A549 (cell line): ENCODE data around the gene TAF4. TPM values are rescaled to one million over a fixed set of nuclear protein-coding genes. Genes with fewer than 3 reads are reported as not detected.

Experiments used
- ATAC-seq, 2 experiments: fragments of 200-7000 bp in 1 of 2; fragments of >200 bp in 1 of 2; cut with Nextera tagmentation in 1 of 2; cut with Tn5 transposase in 1 of 2; 3 replicates each; pipeline versions ENCODE4 v1.8.0 to v1.9.1; 2018 to 2020; ENCODE audit warnings: mild to moderate bottlenecking in 1 of 2, moderate library complexity in 1 of 2
- CTCF ChIA-PET: fragments of 300-600 bp; sonication (Branson Sonifier 250); formaldehyde crosslinking; extraction: SDS; loops from one replicate; lab custom pipeline; 2021; ENCODE audit warnings: antibody characterized with exemption, inconsistent platforms; lab: Yijun Ruan, JAX
- POLR2A ChIA-PET: fragments of 350-600 bp; formaldehyde crosslinking; extraction: SDS; loops from one replicate; lab custom pipeline; 2021; ENCODE audit warnings: antibody characterized with exemption, inconsistent platforms; lab: Yijun Ruan, JAX
- DNase-seq, 2 experiments: peaks; one replicate each; pipeline versions ENCODE4 v3.0.0 to v3.0.0-alpha.2; 2011 to 2016; ENCODE audit warnings: low read depth in 1 of 2, low spot score in 1 of 2
- FAIRE-seq: peaks from 2 replicates; lab custom pipeline; 2011; peaks lifted over from hg19 to GRCh38; lab: Jason Lieb, UNC
- H3K27ac ChIP-seq, 2 experiments: fragments of >200 bp; sonication (Bioruptor Twin); formaldehyde crosslinking; 3 replicates each; pipeline ENCODE4 v1.5.1; 2016 to 2017
- H3K4me1 ChIP-seq: fragments of >200 bp; sonication (Bioruptor Twin); formaldehyde crosslinking; 3 replicates; pipeline ENCODE4 v1.6.1; 2016
- H3K4me2 ChIP-seq: fragments of >200 bp; sonication (Bioruptor Twin); formaldehyde crosslinking; 3 replicates; pipeline ENCODE4 v1.6.1; 2016
- H3K4me3 ChIP-seq: fragments of >200 bp; sonication (Bioruptor Twin); formaldehyde crosslinking; 3 replicates; pipeline ENCODE4 v1.5.1; 2016
- H3K9me3 ChIP-seq: fragments of >200 bp; sonication (Bioruptor Twin); formaldehyde crosslinking; 3 replicates; pipeline ENCODE4 v1.6.1; 2016
- CBX2 ChIP-seq: fragments of 200-600 bp; sonication (generic); IDR thresholded peaks from 2 replicates; pipeline ENCODE4 v1.6.1; 2016; ENCODE audit warnings: low read depth, mild to moderate bottlenecking, borderline replicate concordance
- CEBPB ChIP-seq, 2 experiments: fragments of >200 bp in 1 of 2; sonication (Bioruptor Twin) in 1 of 2; formaldehyde crosslinking in 1 of 2; IDR thresholded peaks; 2 replicates each; pipeline ENCODE4 v1.6.1; 2012 to 2016
- FOSB ChIP-seq: fragments of 250-450 bp; sonication (Bioruptor Pico); IDR thresholded peaks from 2 replicates; pipeline ENCODE4 v1.5.0; 2020; ENCODE audit warnings: mild to moderate bottlenecking, moderate library complexity
- HDAC2 ChIP-seq: fragments of 200-600 bp; sonication (generic); IDR thresholded peaks from 2 replicates; pipeline ENCODE4 v1.6.1; 2016
- HEYL ChIP-seq: fragments of 250-450 bp; sonication (Bioruptor Pico); IDR thresholded peaks from 2 replicates; pipeline ENCODE4 v1.8.0; 2021; ENCODE audit warnings: mild to moderate bottlenecking, moderate library complexity
- JUNB ChIP-seq: fragments of >200 bp; sonication (Bioruptor Twin); formaldehyde crosslinking; IDR thresholded peaks from 2 replicates; pipeline ENCODE4 v1.6.1; 2016
- KDM5A ChIP-seq: fragments of 200-600 bp; sonication (generic); IDR thresholded peaks from 2 replicates; pipeline ENCODE4 v1.6.1; 2016; ENCODE audit warnings: antibody characterized with exemption, mild to moderate bottlenecking
- NFE2L2 ChIP-seq: fragments of 150-350 bp; conservative IDR thresholded peaks from 2 replicates; pipeline ENCODE4 v1.6.1; 2014; ENCODE audit warnings: low read length
- RAD21 ChIP-seq, 2 experiments: fragments of >200 bp in 1 of 2; sonication (Bioruptor Twin) in 1 of 2; formaldehyde crosslinking in 1 of 2; IDR thresholded peaks in 1 of 2; conservative IDR thresholded peaks in 1 of 2; 2 replicates in 1 of 2; 3 replicates in 1 of 2; pipeline ENCODE4 v1.6.1; 2012 to 2018; ENCODE audit warnings: inconsistent platforms in 1 of 2
- RCOR1 ChIP-seq: fragments of 150-350 bp; IDR thresholded peaks from 2 replicates; pipeline ENCODE4 v1.6.1; 2014; ENCODE audit warnings: antibody characterized with exemption, low read length, low read depth
- RNF2 ChIP-seq: fragments of 200-600 bp; sonication (generic); IDR thresholded peaks from 2 replicates; pipeline ENCODE4 v1.6.1; 2016; ENCODE audit warnings: low read depth, mild to moderate bottlenecking, antibody characterized with exemption, moderate library complexity, borderline replicate concordance
- SMC3 ChIP-seq: fragments of >200 bp; sonication (Bioruptor Twin); formaldehyde crosslinking; IDR thresholded peaks from 3 replicates; pipeline ENCODE4 v1.6.1; 2018; ENCODE audit warnings: inconsistent platforms
- TFCP2L1 ChIP-seq: fragments of 250-450 bp; sonication (Bioruptor Pico); IDR thresholded peaks from 2 replicates; pipeline ENCODE4 v1.5.0; 2021; ENCODE audit warnings: mild to moderate bottlenecking
- TP53 ChIP-seq: fragments of 250-450 bp; sonication (Bioruptor Pico); IDR thresholded peaks from 2 replicates; pipeline ENCODE4 v1.5.0; 2021; ENCODE audit warnings: mild to moderate bottlenecking, moderate library complexity
- ZC3H11A ChIP-seq: fragments of 450-650 bp; IDR thresholded peaks from 2 replicates; pipeline ENCODE4 v1.6.1; 2014; ENCODE audit warnings: antibody characterized with exemption, mild to moderate bottlenecking
- WGBS: methylation state at CpG from one replicate; pipeline ENCODE4 v1.1.6; 2017; ENCODE audit errors: missing lambda C conversion rate; 5-methylcytosine and 5-hydroxymethylcytosine counted together
- polyA plus RNA-seq, 4 experiments: library from polyadenylated mRNA; depleted of rRNA in 3 of 4; stranded (reverse); fragments of >200 nt; fragmentation: RNase III in 1 of 4; extraction: RNeasy Plus Mini Kit Qiagen cat#74134 plus additional on column Dnase treatment in 1 of 4; gene quantifications; 2 replicates in 3 of 4; 3 replicates in 1 of 4; pipeline ENCODE4 v1.2.3, GENCODE V29; 2011 to 2017
- TF ChIP-seq, protein P1 (sequence below): fragments of 250-450 bp; sonication (Bioruptor Pico); IDR thresholded peaks from 2 replicates; pipeline ENCODE4 v1.5.0; 2020; ENCODE audit warnings: low read depth, mild to moderate bottlenecking, moderate library complexity
- TF ChIP-seq, protein P2 (sequence below): fragments of 450-650 bp; IDR thresholded peaks from 2 replicates; pipeline ENCODE4 v1.6.1; 2014; ENCODE audit warnings: antibody characterized with exemption
- TF ChIP-seq, protein P3 (sequence below): fragments of >200 bp; sonication (Bioruptor Twin); formaldehyde crosslinking; IDR thresholded peaks from 3 replicates; pipeline ENCODE4 v1.5.1; 2016
- TF ChIP-seq, protein P4 (sequence below): fragments of 150-350 bp; IDR thresholded peaks from 2 replicates; pipeline ENCODE4 v1.6.1; 2014; ENCODE audit warnings: low read depth, mild to moderate bottlenecking, low read length
- TF ChIP-seq, protein P5 (sequence below): fragments of >200 bp; sonication (Bioruptor Twin); formaldehyde crosslinking; IDR thresholded peaks from 2 replicates; pipeline ENCODE4 v1.6.1; 2016

The TAF4 gene
- polyA plus RNA-seq, 2 of the 4 experiments (the other 2 are of a cell fraction), result 6.1 to 11.0 TPM

DNA sequence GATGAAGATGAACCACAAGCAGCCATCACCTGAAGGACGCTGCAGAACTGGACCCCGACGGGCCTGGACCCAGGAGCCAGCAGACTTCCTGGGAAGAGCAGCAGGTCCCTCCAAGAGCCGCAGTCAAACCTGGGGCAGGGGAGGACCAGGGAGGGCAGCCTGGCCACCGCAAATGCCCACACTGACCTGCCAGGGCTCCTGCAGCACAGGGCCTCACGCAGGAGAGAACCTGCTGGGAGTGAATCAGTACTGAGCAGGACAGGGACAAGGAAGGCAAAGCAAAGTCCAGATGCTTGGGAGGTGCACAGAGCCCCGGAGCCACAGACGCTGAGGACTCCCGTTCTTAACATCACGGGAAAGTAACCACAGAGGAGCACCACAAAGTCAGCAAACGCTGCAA lies 75.2 kb downstream of the TAF4 start:
- TF ChIP-seq JUNB (no peak), RNF2 (no peak), CBX2 (no peak), TFCP2L1 (CRISPR knock-in tag) (no peak)
- TF ChIP-seq, protein P1, sequence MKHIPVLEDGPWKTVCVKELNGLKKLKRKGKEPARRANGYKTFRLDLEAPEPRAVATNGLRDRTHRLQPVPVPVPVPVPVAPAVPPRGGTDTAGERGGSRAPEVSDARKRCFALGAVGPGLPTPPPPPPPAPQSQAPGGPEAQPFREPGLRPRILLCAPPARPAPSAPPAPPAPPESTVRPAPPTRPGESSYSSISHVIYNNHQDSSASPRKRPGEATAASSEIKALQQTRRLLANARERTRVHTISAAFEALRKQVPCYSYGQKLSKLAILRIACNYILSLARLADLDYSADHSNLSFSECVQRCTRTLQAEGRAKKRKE (CRISPR knock-in tag), result no peak
- no peak for ATAC-seq
- no peak overlapping the region for H3K4me2 ChIP-seq
- POLR2A ChIA-PET, result no interaction called here
- H3K4me3 ChIP-seq, result no peak overlapping the region
- no peak for DNase-seq
- WGBS, result 94% methylated on average over 11 of the region's 11 CpGs
- CTCF ChIA-PET, result no interaction called here
- no peak for FAIRE-seq
- H3K4me1 ChIP-seq, result no peaks in the 10 kb centered on the region
- H3K27ac ChIP-seq, result no peak overlapping the region
- H3K9me3 ChIP-seq, result peaks cover 27% of the 10 kb centered on the region

DNA sequence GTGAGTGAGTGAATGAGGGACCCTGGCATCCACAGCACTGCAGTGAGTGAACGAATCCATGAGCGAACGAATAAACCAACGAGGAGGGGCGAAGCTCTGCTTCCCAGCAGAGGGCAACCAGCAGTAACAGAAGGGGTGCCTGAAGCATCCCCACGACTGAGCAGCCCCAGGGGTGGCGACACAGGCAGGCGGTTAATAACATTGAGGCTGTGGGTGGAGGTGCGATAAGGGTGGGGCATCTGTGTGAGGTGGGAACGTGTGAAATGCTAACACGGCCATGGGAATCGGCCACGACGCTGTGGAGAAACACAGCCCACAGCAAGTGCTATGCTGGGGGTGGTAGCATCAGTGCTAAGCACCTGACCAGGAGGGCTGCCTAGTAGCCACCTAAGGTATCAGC lies 75.9 kb downstream of the TAF4 start:
- no peak for ATAC-seq
- Histone ChIP-seq H3K27ac (no peak overlapping the region), H3K4me1 (no peaks in the 10 kb centered on the region), H3K4me2 (no peak overlapping the region), H3K4me3 (no peak overlapping the region), H3K9me3 (peaks cover 27% of the 10 kb centered on the region)
- TF ChIP-seq, protein P2, sequence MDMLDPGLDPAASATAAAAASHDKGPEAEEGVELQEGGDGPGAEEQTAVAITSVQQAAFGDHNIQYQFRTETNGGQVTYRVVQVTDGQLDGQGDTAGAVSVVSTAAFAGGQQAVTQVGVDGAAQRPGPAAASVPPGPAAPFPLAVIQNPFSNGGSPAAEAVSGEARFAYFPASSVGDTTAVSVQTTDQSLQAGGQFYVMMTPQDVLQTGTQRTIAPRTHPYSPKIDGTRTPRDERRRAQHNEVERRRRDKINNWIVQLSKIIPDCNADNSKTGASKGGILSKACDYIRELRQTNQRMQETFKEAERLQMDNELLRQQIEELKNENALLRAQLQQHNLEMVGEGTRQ, result no peak
- TF ChIP-seq RNF2 (no peak), TP53 (CRISPR knock-in tag) (no peak), NFE2L2 (no peak), RCOR1 (no peak), TFCP2L1 (CRISPR knock-in tag) (no peak), KDM5A (no peak), RAD21 (conservative IDR thresholded peaks at IDR 0.05 in 1 of 2, IDR thresholded peaks at IDR 0.05 in 1 of 2) (no peak)
- TF ChIP-seq, protein P3, sequence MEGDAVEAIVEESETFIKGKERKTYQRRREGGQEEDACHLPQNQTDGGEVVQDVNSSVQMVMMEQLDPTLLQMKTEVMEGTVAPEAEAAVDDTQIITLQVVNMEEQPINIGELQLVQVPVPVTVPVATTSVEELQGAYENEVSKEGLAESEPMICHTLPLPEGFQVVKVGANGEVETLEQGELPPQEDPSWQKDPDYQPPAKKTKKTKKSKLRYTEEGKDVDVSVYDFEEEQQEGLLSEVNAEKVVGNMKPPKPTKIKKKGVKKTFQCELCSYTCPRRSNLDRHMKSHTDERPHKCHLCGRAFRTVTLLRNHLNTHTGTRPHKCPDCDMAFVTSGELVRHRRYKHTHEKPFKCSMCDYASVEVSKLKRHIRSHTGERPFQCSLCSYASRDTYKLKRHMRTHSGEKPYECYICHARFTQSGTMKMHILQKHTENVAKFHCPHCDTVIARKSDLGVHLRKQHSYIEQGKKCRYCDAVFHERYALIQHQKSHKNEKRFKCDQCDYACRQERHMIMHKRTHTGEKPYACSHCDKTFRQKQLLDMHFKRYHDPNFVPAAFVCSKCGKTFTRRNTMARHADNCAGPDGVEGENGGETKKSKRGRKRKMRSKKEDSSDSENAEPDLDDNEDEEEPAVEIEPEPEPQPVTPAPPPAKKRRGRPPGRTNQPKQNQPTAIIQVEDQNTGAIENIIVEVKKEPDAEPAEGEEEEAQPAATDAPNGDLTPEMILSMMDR, result no peak
- TF ChIP-seq, protein P4, sequence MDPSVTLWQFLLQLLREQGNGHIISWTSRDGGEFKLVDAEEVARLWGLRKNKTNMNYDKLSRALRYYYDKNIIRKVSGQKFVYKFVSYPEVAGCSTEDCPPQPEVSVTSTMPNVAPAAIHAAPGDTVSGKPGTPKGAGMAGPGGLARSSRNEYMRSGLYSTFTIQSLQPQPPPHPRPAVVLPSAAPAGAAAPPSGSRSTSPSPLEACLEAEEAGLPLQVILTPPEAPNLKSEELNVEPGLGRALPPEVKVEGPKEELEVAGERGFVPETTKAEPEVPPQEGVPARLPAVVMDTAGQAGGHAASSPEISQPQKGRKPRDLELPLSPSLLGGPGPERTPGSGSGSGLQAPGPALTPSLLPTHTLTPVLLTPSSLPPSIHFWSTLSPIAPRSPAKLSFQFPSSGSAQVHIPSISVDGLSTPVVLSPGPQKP, result no peak
- TF ChIP-seq, protein P5, sequence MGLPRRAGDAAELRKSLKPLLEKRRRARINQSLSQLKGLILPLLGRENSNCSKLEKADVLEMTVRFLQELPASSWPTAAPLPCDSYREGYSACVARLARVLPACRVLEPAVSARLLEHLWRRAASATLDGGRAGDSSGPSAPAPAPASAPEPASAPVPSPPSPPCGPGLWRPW, result no peak
- no peak for FAIRE-seq
- ChIA-PET CTCF (interaction anchor here (0.9 kb wide), 1 partner anchor 21 kb away, joined by 4 read pairs; no protein-coding TSS in a partner anchor), POLR2A (no interaction called here)
- no peak for DNase-seq
- 95% methylated on average over 14 of the region's 14 CpGs for WGBS

DNA sequence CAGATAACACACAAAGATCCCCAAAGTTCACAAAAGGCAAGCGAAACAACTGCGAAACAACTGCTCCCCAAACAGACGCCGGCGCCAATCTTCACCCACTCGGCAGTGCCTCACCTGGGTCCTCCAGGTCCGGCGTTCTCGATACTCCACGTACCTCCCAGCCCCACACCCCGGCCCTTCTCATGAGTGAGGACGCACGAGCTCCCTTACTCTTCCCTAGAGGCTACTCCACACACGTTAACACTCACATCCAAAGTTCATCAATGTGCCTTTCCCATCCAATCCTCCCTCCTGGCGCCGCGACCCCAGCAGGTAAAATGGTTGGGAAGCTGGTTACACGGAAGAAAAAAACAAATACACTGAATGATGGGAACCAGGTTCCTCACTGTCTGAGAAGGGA lies 77.0 kb downstream of the TAF4 start:
- H3K27ac ChIP-seq, result no peak overlapping the region
- TF ChIP-seq NFE2L2 (no peak), HDAC2 (no peak), CEBPB (IDR thresholded peaks at IDR 0.05) (no peak), SMC3 (no peak), HEYL (CRISPR knock-in tag) (no peak), FOSB (CRISPR knock-in tag) (no peak), ZC3H11A (no peak)
- TF ChIP-seq, protein P5, result no peak
- TF ChIP-seq, all 56 proteins: peak for 0
- H3K9me3 ChIP-seq, result peaks cover 27% of the 10 kb centered on the region
- FAIRE-seq, result no peak
- no peaks in the 10 kb centered on the region for H3K4me1 ChIP-seq
- 96% methylated on average over 18 of the region's 18 CpGs for WGBS
- ChIA-PET POLR2A (no interaction called here), CTCF (interaction anchor here (0.9 kb wide), 1 partner anchor 22 kb away, joined by 4 read pairs; no protein-coding TSS in a partner anchor)
- no peak overlapping the region for H3K4me3 ChIP-seq
- ATAC-seq, result no peak
- H3K4me2 ChIP-seq, result no peak overlapping the region
- DNase-seq, result no peak
